HUES6 (cell line): ENCODE measurements around the gene STAM2.
"Not testable (repeated sequence)": the region's sequence is repeated elsewhere in the genome, so short reads cannot be mapped to it uniquely, and the experiment has no call there.

Experiments
- H3K27ac ChIP-seq: 2 replicates; pipeline ENCODE4 v1.7.0; 2013; ENCODE audit warnings: low read depth, mild to moderate bottlenecking, low read length, inconsistent platforms
- H3K27me3 ChIP-seq: 2 replicates; pipeline ENCODE4 v1.6.1; 2013; ENCODE audit warnings: low read length; ENCODE audit not compliant: control insufficient read depth, insufficient read depth
- H3K36me3 ChIP-seq: 2 replicates; pipeline ENCODE4 v1.6.1; 2013; ENCODE audit warnings: low read length; ENCODE audit not compliant: control insufficient read depth, insufficient read depth
- H3K4me1 ChIP-seq: 2 replicates; pipeline ENCODE4 v1.6.1; 2013; ENCODE audit warnings: low read length; ENCODE audit not compliant: control insufficient read depth, insufficient read depth
- H3K4me3 ChIP-seq: 2 replicates; pipeline ENCODE4 v1.5.1; 2013; ENCODE audit warnings: low read depth, low read length
- H3K9ac ChIP-seq: one replicate; pipeline ENCODE4 v1.6.1; 2013; ENCODE audit warnings: mild to moderate bottlenecking, low read length
- H3K9me3 ChIP-seq: 2 replicates; pipeline ENCODE4 v1.6.1; 2013; ENCODE audit warnings: low read depth, low read length; ENCODE audit not compliant: control insufficient read depth, insufficient read depth

STAM2 gene

DNA sequence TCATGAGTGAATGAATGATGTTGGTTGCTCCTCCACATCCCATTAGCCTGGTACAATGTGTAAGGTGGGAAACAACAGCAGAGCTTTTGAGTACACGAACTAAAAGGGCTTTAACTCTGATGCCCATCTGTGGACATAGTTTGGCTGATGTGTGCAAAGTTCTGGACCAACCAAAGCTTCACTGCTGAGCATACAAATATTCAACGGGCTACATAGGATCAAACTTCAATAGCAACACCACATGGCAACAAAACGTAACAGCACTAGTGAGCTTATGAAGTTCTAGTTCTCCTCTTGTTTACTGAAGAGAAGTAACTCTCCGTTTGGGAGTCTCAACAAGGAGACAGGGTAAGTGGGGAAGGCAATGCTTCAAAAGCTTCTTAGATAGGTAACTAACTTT is 20.4 kb downstream of the STAM2 start:
- Histone ChIP-seq H3K9me3 (peaks cover 25% of the 10 kb centered on the region), H3K4me3 (no peak overlapping the region), H3K4me1 (no peaks in the 10 kb centered on the region), H3K27me3 (no peaks in the 10 kb centered on the region), H3K27ac (no peak overlapping the region), H3K9ac (no peak overlapping the region), H3K36me3 (no peaks in the 10 kb centered on the region; the same call in 1 of the 2 replicates)

GRCh38 chr2:152154462-152154861 is 21.1 kb downstream of the STAM2 start:
- no peaks in the 10 kb centered on the region for H3K4me1 ChIP-seq
- H3K36me3 ChIP-seq: no peaks in the 10 kb centered on the region; the same call in 1 of the 2 replicates
- no peaks in the 10 kb centered on the region for H3K27me3 ChIP-seq
- peaks cover 20% of the 10 kb centered on the region for H3K9me3 ChIP-seq
- H3K4me3 ChIP-seq: no peak overlapping the region
- H3K27ac ChIP-seq: no peak overlapping the region
- no peak overlapping the region for H3K9ac ChIP-seq

DNA sequence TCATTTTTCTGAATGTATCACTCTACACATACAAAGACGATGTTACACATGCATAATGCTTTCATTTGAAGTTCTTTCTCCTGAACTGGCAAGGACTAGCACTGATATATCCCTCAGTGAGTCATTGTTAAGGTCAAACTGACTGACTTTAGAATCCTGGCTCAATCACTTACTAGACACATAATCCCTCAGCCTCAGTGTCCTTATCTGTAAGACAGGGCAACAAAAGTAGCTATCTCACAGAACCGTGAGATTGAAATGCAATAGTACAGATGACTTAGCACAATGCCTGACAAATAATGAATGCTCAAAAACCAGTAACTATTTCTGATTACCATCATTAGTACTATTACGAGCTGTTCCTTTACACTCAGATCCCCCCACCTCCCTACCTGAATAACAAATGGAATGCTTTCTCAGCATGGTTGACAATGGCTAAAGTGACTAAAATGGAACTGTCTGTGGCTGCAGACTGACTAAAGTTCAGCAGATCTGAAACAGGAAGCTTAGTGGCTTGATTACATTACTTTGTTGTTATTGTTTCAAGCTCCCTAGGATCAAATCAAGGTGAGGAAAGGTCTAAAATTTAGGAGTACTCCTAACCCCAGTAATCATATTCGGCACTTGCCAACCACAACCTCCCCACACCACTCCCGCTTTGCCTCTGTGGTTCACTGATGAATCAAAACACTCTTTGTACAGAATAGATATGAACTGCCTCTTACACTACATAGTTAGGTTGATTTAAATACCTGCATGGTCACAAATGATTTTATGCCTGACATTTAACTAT is 40.9 kb downstream of the STAM2 start:
- H3K9me3 ChIP-seq: no peaks in the 10 kb centered on the region
- H3K4me3 ChIP-seq: no peak overlapping the region
- H3K27me3 ChIP-seq: no peaks in the 10 kb centered on the region
- H3K9ac ChIP-seq: no peak overlapping the region
- H3K36me3 ChIP-seq: no peaks in the 10 kb centered on the region
- no peak overlapping the region for H3K27ac ChIP-seq
- peaks cover 7% of the 10 kb centered on the region for H3K4me1 ChIP-seq

DNA sequence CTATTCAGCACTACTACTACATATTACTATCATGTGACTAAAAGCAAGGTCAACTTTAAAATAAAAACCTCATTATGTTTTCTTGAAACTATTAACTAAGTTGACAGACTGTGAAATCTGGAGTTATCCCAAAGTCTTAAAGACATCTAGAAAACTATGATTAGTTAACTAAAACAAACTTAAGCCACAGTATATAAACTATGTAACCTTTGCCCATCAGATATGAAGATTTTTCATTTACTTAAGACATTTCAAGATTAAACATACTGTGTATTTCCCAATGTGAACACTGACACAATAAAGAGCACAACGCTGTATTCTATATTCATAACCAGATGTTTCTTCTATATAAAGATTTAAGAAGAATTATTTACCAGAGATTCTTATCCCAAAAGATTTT is 43.3 kb downstream of the STAM2 start:
- H3K9ac ChIP-seq: no peak overlapping the region
- H3K27ac ChIP-seq: no peak overlapping the region
- H3K36me3 ChIP-seq: no peaks in the 10 kb centered on the region
- H3K27me3 ChIP-seq: no peaks in the 10 kb centered on the region
- peaks cover 7% of the 10 kb centered on the region for H3K4me1 ChIP-seq
- H3K9me3 ChIP-seq: no peaks in the 10 kb centered on the region
- H3K4me3 ChIP-seq: no peak overlapping the region

GRCh38 chr2:152127628-152128027 is 47.9 kb downstream of the STAM2 start:
- Histone ChIP-seq H3K27me3 (no peaks in the 10 kb centered on the region), H3K4me1 (no peaks in the 10 kb centered on the region), H3K9me3 (no peaks in the 10 kb centered on the region), H3K27ac (no peak overlapping the region), H3K4me3 (no peak overlapping the region), H3K36me3 (no peaks in the 10 kb centered on the region; the same call in 1 of the 2 replicates), H3K9ac (no peak overlapping the region)

- Histone ChIP-seq H3K9me3 (no peaks in the 10 kb centered on the region), H3K4me3 (no peak overlapping the region), H3K9ac (no peak overlapping the region), H3K27me3 (no peaks in the 10 kb centered on the region), H3K27ac (no peak overlapping the region), H3K4me1 (no peaks in the 10 kb centered on the region), H3K36me3 (no peaks in the 10 kb centered on the region; the same call in 1 of the 2 replicates)
Observed at GRCh38 chr2:152126664-152127063, 48.9 kb downstream of the STAM2 start.

GRCh38 chr2:152122161-152122560 is 53.4 kb downstream of the STAM2 start:
- H3K4me3 ChIP-seq: no peak overlapping the region
- no peak overlapping the region for H3K9ac ChIP-seq
- H3K4me1 ChIP-seq: 0 out of 2 replicates have a peak, but pooled peaks cover 8% of the 10 kb centered on the region
- no peak overlapping the region for H3K27ac ChIP-seq
- no peaks in the 10 kb centered on the region; the same call in 1 of the 2 replicates for H3K36me3 ChIP-seq
- no peaks in the 10 kb centered on the region for H3K9me3 ChIP-seq
- no peaks in the 10 kb centered on the region for H3K27me3 ChIP-seq

DNA sequence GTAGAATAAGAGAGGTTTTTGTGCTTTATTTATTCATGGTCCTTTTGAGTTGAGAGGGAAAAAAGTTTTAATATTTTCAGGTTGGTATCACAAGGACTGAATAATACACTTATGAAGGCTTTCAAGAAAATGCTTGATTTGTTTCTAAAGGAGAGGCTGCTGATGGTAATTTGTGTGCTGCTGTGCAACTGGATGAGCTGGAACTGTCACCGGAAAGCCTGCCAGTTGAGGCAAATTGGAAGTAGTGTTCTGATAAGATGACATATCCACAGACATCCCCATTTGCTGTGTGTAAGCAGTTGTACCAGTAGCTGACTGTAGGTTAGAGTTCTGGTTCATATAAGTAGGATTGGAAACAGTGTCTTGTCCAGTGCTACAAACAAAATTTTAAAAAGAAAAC is 55.1 kb downstream of the STAM2 start:
- Histone ChIP-seq H3K36me3 (no peaks in the 10 kb centered on the region; the same call in 1 of the 2 replicates), H3K4me3 (no peak overlapping the region), H3K27me3 (no peaks in the 10 kb centered on the region), H3K27ac (no peak overlapping the region), H3K4me1 (0 out of 2 replicates have a peak, but pooled peaks cover 8% of the 10 kb centered on the region), H3K9me3 (no peaks in the 10 kb centered on the region), H3K9ac (no peak overlapping the region)

DNA sequence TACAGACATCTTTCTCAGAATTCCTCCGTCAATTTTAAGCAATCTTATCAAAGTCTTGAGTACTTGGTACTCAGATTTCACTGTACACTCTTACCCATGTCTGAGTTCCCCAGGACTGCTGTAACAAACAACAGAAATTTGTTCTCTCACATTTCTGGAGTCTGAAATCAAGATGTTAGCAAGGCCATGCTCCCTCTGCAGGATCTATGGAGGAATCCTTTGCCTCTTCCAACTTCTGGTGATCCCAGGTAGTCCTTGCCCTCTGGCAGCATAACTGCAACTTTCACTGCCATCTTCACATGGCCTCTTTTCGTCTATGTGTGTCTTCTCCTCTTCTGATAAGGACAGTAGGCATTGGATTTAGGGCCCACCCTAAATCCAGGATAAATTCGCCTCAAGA is 59.6 kb downstream of the STAM2 start:
- Histone ChIP-seq H3K9me3 (no peaks in the 10 kb centered on the region), H3K9ac (no peak overlapping the region), H3K36me3 (no peaks in the 10 kb centered on the region), H3K27ac (no peak overlapping the region), H3K4me3 (no peak overlapping the region), H3K27me3 (no peaks in the 10 kb centered on the region), H3K4me1 (0 out of 2 replicates have a peak, but pooled peaks cover 8% of the 10 kb centered on the region)

- H3K9ac ChIP-seq: no peak overlapping the region
- H3K27ac ChIP-seq: no peak overlapping the region
- no peaks in the 10 kb centered on the region for H3K36me3 ChIP-seq
- no peak overlapping the region for H3K4me3 ChIP-seq
- no peaks in the 10 kb centered on the region for H3K27me3 ChIP-seq
- 0 out of 2 replicates have a peak, but pooled peaks cover 2% of the 10 kb centered on the region for H3K4me1 ChIP-seq
- no peaks in the 10 kb centered on the region for H3K9me3 ChIP-seq
Observed at GRCh38 chr2:152114366-152114765, 61.2 kb downstream of the STAM2 start.

GRCh38 chr2:152107140-152107539 is 68.4 kb downstream of the STAM2 start:
- not testable (repeated sequence) for H3K36me3 ChIP-seq, H3K4me3 ChIP-seq, H3K27me3 ChIP-seq, H3K9me3 ChIP-seq, H3K27ac ChIP-seq, H3K9ac ChIP-seq, H3K4me1 ChIP-seq
